ENCODE data around the gene MTCL1. TPM values are rescaled to one million over a fixed set of nuclear protein-coding genes. Genes with fewer than 3 reads are reported as not detected.

Gene MTCL1
- 0.34 and 0.50 TPM in 2 replicates for total RNA-seq

GRCh38 chr18:8705238-8705960 lies at the start of gene MTCL1:
Gene MTCL1 (plus strand): TSS chr18:8705556. CDS start chr18:8705661, 105 bp downstream.
- intact Hi-C loops (cut with micrococcal nuclease) = loop anchor here (10.0 kb wide), 1 partner anchor 101 kb away; the partner anchor contains the start of gene RAB12
- peak within 1 kb of the TSS; percentile 85 for H3K4me3 Mint-ChIP-seq (ENCODE audit: low read depth)
- H3K27ac Mint-ChIP-seq = no peak within 1 kb of the TSS
- peaks cover 13% of the 10 kb centered on the region for H3K4me1 Mint-ChIP-seq (ENCODE audit: low read depth)
- H3K36me3 Mint-ChIP-seq (ENCODE audit: low read depth) = no peaks in the 10 kb centered on the region
- peak; percentile 13 for DNase-seq (ENCODE audit: low spot score)
- peaks cover 68% of the 10 kb centered on the region for H3K27me3 Mint-ChIP-seq (ENCODE audit: low read depth)
- H3K9me3 Mint-ChIP-seq = no peaks in the 10 kb centered on the region

GRCh38 chr18:8656232-8656631 lies 49.1 kb upstream of the MTCL1 start:
- Mint-ChIP-seq H3K36me3 (ENCODE audit: low read depth) (no peaks in the 10 kb centered on the region), H3K27me3 (ENCODE audit: low read depth) (peaks cover 21% of the 10 kb centered on the region), H3K9me3 (no peaks in the 10 kb centered on the region), H3K4me1 (ENCODE audit: low read depth) (peaks cover 1% of the 10 kb centered on the region), H3K4me3 (ENCODE audit: low read depth) (no peak overlapping the region), H3K27ac (no peak overlapping the region)
- intact Hi-C loops (cut with micrococcal nuclease) = no loop called here
- no peak for DNase-seq (ENCODE audit: low spot score)

GRCh38 chr18:8657050-8657820 lies 48.1 kb upstream of the MTCL1 start:
- H3K4me3 Mint-ChIP-seq (ENCODE audit: low read depth) = no peak overlapping the region
- intact Hi-C loops (cut with micrococcal nuclease) = no loop called here
- no peak overlapping the region for H3K27ac Mint-ChIP-seq
- H3K36me3 Mint-ChIP-seq (ENCODE audit: low read depth) = no peaks in the 10 kb centered on the region
- no peaks in the 10 kb centered on the region for H3K9me3 Mint-ChIP-seq
- no peak for DNase-seq (ENCODE audit: low spot score)
- peaks cover 1% of the 10 kb centered on the region for H3K4me1 Mint-ChIP-seq (ENCODE audit: low read depth)
- peaks cover 21% of the 10 kb centered on the region for H3K27me3 Mint-ChIP-seq (ENCODE audit: low read depth)

GRCh38 chr18:8657873-8658470 lies 47.4 kb upstream of the MTCL1 start:
- H3K9me3 Mint-ChIP-seq = no peaks in the 10 kb centered on the region
- intact Hi-C loops (cut with micrococcal nuclease) = no loop called here
- H3K27me3 Mint-ChIP-seq (ENCODE audit: low read depth) = peaks cover 21% of the 10 kb centered on the region
- H3K36me3 Mint-ChIP-seq (ENCODE audit: low read depth) = no peaks in the 10 kb centered on the region
- no peak overlapping the region for H3K27ac Mint-ChIP-seq
- DNase-seq (ENCODE audit: low spot score) = no peak
- no peak overlapping the region for H3K4me3 Mint-ChIP-seq (ENCODE audit: low read depth)
- H3K4me1 Mint-ChIP-seq (ENCODE audit: low read depth) = peaks cover 1% of the 10 kb centered on the region

DNA sequence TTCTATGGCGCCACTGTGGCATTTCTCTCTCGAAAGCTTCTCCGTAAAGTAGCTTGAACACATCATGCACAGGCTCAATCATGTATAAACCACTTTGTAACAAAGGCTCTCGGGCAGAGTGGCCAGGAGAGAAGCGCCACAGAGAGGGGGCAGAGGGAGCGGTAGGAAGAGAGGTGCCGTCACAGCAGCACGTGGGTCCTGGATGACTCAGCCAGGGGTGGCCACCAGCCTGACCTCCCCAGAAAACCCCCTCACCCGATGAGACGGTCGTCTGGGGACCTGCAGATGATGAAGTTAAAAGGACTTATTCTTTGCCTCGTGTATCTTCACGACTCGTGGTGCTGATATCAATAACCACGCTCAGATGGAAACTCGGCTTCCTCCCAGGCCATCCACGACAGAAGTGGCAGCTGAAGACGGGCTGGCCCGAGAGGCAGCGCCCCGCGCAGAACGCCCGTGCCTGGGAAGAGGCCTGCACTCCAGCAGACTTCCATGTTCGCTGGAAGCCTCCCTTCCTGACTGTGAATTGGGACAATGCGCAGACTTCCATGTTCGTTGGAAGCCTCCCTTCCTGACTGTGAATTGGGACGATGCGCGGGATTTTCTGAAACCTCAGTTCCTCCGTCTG lies 46.4 kb upstream of the MTCL1 start:
- H3K36me3 Mint-ChIP-seq (ENCODE audit: low read depth) = no peaks in the 10 kb centered on the region
- intact Hi-C loops (cut with micrococcal nuclease) = no loop called here
- peaks cover 12% of the 10 kb centered on the region for H3K27me3 Mint-ChIP-seq (ENCODE audit: low read depth)
- H3K4me3 Mint-ChIP-seq (ENCODE audit: low read depth) = no peak overlapping the region
- H3K4me1 Mint-ChIP-seq (ENCODE audit: low read depth) = peaks cover 1% of the 10 kb centered on the region
- no peak overlapping the region for H3K27ac Mint-ChIP-seq
- DNase-seq (ENCODE audit: low spot score) = no peak
- H3K9me3 Mint-ChIP-seq = no peaks in the 10 kb centered on the region

- no peak for DNase-seq (ENCODE audit: low spot score)
- H3K36me3 Mint-ChIP-seq (ENCODE audit: low read depth) = no peaks in the 10 kb centered on the region
- intact Hi-C loops (cut with micrococcal nuclease) = no loop called here
- H3K27me3 Mint-ChIP-seq (ENCODE audit: low read depth) = peaks cover 8% of the 10 kb centered on the region
- no peak overlapping the region for H3K27ac Mint-ChIP-seq
- no peaks in the 10 kb centered on the region for H3K9me3 Mint-ChIP-seq
- peaks cover 1% of the 10 kb centered on the region for H3K4me1 Mint-ChIP-seq (ENCODE audit: low read depth)
- no peak overlapping the region for H3K4me3 Mint-ChIP-seq (ENCODE audit: low read depth)
Measured at GRCh38 chr18:8659609-8660242, 45.6 kb upstream of the MTCL1 start.

GRCh38 chr18:8660316-8660715 lies 45.0 kb upstream of the MTCL1 start:
- intact Hi-C loops (cut with micrococcal nuclease) = no loop called here
- H3K27ac Mint-ChIP-seq = no peak overlapping the region
- H3K4me1 Mint-ChIP-seq (ENCODE audit: low read depth) = peaks cover 1% of the 10 kb centered on the region
- DNase-seq (ENCODE audit: low spot score) = no peak
- H3K36me3 Mint-ChIP-seq (ENCODE audit: low read depth) = no peaks in the 10 kb centered on the region
- no peaks in the 10 kb centered on the region for H3K9me3 Mint-ChIP-seq
- H3K27me3 Mint-ChIP-seq (ENCODE audit: low read depth) = peaks cover 8% of the 10 kb centered on the region
- H3K4me3 Mint-ChIP-seq (ENCODE audit: low read depth) = no peak overlapping the region

DNA sequence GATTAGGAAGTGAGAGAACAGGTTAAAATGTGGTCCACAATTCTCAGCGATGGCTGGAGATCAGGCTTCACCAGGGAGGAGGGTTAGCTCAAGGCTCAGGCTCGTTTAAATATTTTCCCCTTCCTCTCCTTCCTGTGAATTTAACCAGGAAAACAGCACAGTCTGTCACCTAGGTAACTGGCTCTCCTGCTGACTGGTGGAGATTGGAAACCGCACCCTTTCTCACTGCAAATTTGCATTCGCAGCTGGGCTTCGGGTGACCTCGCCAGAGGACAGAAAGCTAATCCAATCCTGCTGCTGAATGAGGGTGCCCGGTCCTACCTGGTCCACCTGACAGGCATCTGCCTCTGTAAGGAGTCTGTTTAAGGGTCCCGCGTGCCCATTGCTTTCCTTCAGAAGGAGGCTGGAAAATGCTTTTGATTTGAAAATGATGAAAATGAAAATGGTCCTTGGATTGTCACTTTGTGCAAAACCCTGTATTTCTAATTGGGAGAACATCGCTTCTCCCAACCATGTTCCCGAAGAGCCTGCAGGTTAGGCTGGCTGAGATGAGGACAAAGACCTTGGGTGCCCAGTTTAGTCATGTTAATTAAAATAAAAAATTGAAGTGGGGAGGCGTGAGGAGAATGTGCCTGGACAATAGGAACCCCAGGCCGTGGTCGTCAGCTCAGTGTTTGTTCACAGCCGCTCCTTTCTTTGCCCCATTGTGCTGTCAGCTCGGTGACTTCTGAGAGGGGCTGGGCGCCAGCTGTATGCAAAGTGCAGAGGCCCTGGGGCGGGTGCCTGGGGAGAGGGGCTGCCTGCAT lies 43.4 kb upstream of the MTCL1 start:
- no peaks in the 10 kb centered on the region for H3K9me3 Mint-ChIP-seq
- H3K4me1 Mint-ChIP-seq (ENCODE audit: low read depth) = peaks cover 1% of the 10 kb centered on the region
- H3K4me3 Mint-ChIP-seq (ENCODE audit: low read depth) = no peak overlapping the region
- peaks cover 4% of the 10 kb centered on the region for H3K27me3 Mint-ChIP-seq (ENCODE audit: low read depth)
- no peak overlapping the region for H3K27ac Mint-ChIP-seq
- no peak for DNase-seq (ENCODE audit: low spot score)
- intact Hi-C loops (cut with micrococcal nuclease) = no loop called here
- no peaks in the 10 kb centered on the region for H3K36me3 Mint-ChIP-seq (ENCODE audit: low read depth)

- no peaks in the 10 kb centered on the region for H3K36me3 Mint-ChIP-seq (ENCODE audit: low read depth)
- no peaks in the 10 kb centered on the region for H3K9me3 Mint-ChIP-seq
- no peak overlapping the region for H3K27ac Mint-ChIP-seq
- no peak for DNase-seq (ENCODE audit: low spot score)
- peaks cover 1% of the 10 kb centered on the region for H3K4me1 Mint-ChIP-seq (ENCODE audit: low read depth)
- intact Hi-C loops (cut with micrococcal nuclease) = no loop called here
- H3K4me3 Mint-ChIP-seq (ENCODE audit: low read depth) = no peak overlapping the region
- peaks cover 4% of the 10 kb centered on the region for H3K27me3 Mint-ChIP-seq (ENCODE audit: low read depth)
Measured at GRCh38 chr18:8662560-8663255, 42.6 kb upstream of the MTCL1 start.

DNA sequence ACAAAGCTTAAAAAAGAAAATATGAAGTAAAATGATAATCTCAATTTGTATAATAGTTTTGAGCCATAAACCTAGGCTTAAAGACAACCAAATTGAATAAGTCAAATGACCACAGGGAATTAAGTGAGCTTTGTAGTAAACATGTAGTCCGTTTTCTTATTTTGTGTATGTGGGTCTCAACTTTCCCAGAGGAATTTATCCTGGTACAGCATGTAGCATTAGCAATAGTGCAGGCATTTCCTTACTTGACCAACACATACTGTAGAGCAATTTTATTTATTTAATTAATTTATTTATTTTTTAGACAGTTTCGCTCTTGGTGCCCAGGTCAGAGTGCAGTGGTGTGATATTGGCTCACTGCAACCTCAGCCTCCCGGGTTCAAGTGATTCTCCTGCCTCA lies 37.5 kb upstream of the MTCL1 start:
- intact Hi-C loops (cut with micrococcal nuclease) = no loop called here
- Mint-ChIP-seq H3K36me3 (ENCODE audit: low read depth) (no peaks in the 10 kb centered on the region), H3K4me3 (ENCODE audit: low read depth) (no peak overlapping the region)

GRCh38 chr18:8668381-8668780 lies 37.0 kb upstream of the MTCL1 start:
- no peaks in the 10 kb centered on the region for H3K36me3 Mint-ChIP-seq (ENCODE audit: low read depth)
- no peak for DNase-seq (ENCODE audit: low spot score)
- intact Hi-C loops (cut with micrococcal nuclease) = no loop called here
- no peaks in the 10 kb centered on the region for H3K9me3 Mint-ChIP-seq
- no peaks in the 10 kb centered on the region for H3K27me3 Mint-ChIP-seq (ENCODE audit: low read depth)
- H3K4me1 Mint-ChIP-seq (ENCODE audit: low read depth) = no peaks in the 10 kb centered on the region
- H3K27ac Mint-ChIP-seq = no peak overlapping the region
- H3K4me3 Mint-ChIP-seq (ENCODE audit: low read depth) = no peak overlapping the region

More for the DNA sequence above, 37.5 kb upstream of the MTCL1 start:
- no peaks in the 10 kb centered on the region for H3K27me3 Mint-ChIP-seq (ENCODE audit: low read depth)
- no peak overlapping the region for H3K27ac Mint-ChIP-seq
- DNase-seq (ENCODE audit: low spot score) = no peak
- H3K9me3 Mint-ChIP-seq = no peaks in the 10 kb centered on the region
- no peaks in the 10 kb centered on the region for H3K4me1 Mint-ChIP-seq (ENCODE audit: low read depth)
